HFFc6 (cell line): ENCODE measurements around the gene RLN1. TPM values are rescaled to one million over a fixed set of nuclear protein-coding genes. Genes with fewer than 3 reads are reported as not detected.

Experiments
- DNase-seq: peaks from one replicate; pipeline ENCODE4 v3.0.0-alpha.2; 2018
- H3K27ac Mint-ChIP-seq: 2 replicates; pipeline ENCODE4 v1.8.0; 2020; ENCODE audit warnings: mild to moderate bottlenecking, mixed read lengths
- H3K27me3 Mint-ChIP-seq: 2 replicates; pipeline ENCODE4 v1.8.0; 2021; ENCODE audit warnings: mild to moderate bottlenecking, moderate library complexity, mixed read lengths; ENCODE audit not compliant: insufficient read depth
- H3K36me3 Mint-ChIP-seq: 2 replicates; pipeline ENCODE4 v1.8.0; 2021; ENCODE audit warnings: low read depth, mixed read lengths
- H3K4me1 Mint-ChIP-seq: 2 replicates; pipeline ENCODE4 v1.8.0; 2020; ENCODE audit warnings: low read depth, mixed read lengths
- H3K4me3 Mint-ChIP-seq: 2 replicates; pipeline ENCODE4 v1.8.0; 2020; ENCODE audit warnings: mild to moderate bottlenecking, moderate library complexity, mixed read lengths
- H3K9me3 Mint-ChIP-seq: 2 replicates; pipeline ENCODE4 v1.8.0; 2020; ENCODE audit warnings: mild to moderate bottlenecking, mixed read lengths
- total RNA-seq, 6 experiments: library from RNA; stranded (reverse); fragmentation: NEBNext Ultra II Directional; extraction: Animal tissue kit (Norgen Biotek cat#: 25700); gene quantifications; 2 replicates in 1 of 6; 3 replicates in 5 of 6; pipeline ENCODE4 v1.2.3, GENCODE V29; 2021
- TF ChIP-seq, protein P1 (sequence below): fragments of 200-600 bp; sonication (generic); IDR thresholded peaks from 2 replicates; pipeline ENCODE4 v1.5.0; 2021; ENCODE audit warnings: antibody characterized with exemption, mild to moderate bottlenecking

RLN1 gene
- total RNA-seq, 6 experiments from 2014 or later, result not detected

DNA sequence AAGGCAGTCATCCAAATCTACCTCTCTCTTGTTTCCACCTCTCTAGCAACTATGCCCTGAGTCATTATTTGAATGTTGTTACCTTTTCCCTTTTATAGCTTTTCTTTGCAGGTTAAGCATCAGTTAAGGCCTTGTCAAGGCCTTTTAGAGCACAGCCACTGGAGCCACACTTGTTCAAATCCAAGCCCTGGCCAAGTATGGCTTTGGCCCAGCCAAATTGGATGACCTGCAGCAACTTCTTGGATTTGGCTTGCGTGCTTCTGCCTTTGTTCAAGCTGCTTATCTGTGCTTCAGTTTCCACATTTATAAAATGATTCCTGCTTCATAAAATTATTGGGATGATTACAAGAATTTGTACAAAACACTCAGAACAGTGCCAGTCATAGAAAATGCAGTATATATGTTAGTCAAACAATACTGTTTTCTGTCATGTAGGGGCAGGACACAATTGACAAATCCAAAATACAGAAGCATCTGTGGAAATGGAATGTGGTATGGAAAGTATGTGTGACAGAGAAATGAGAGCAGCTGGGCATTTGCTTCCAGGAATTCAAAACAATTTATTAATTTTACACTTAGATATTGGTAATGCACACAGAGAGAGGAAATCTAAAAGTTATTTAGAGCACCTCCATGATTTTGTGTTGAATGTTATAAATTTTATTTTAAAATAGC, 17.9 kb upstream of the RLN1 start:
- Mint-ChIP-seq H3K36me3 (no peaks in the 10 kb centered on the region; the same call in 1 of the 2 replicates), H3K9me3 (no peaks in the 10 kb centered on the region), H3K4me1 (peaks cover 7% of the 10 kb centered on the region; the same call in 1 of the 2 replicates), H3K27ac (no peak overlapping the region), H3K4me3 (no peak overlapping the region), H3K27me3 (peaks cover 2% of the 10 kb centered on the region; the same call in 1 of the 2 replicates)
- DNase-seq, result no peak
- TF ChIP-seq, protein P1, sequence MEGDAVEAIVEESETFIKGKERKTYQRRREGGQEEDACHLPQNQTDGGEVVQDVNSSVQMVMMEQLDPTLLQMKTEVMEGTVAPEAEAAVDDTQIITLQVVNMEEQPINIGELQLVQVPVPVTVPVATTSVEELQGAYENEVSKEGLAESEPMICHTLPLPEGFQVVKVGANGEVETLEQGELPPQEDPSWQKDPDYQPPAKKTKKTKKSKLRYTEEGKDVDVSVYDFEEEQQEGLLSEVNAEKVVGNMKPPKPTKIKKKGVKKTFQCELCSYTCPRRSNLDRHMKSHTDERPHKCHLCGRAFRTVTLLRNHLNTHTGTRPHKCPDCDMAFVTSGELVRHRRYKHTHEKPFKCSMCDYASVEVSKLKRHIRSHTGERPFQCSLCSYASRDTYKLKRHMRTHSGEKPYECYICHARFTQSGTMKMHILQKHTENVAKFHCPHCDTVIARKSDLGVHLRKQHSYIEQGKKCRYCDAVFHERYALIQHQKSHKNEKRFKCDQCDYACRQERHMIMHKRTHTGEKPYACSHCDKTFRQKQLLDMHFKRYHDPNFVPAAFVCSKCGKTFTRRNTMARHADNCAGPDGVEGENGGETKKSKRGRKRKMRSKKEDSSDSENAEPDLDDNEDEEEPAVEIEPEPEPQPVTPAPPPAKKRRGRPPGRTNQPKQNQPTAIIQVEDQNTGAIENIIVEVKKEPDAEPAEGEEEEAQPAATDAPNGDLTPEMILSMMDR, result no peak

DNA sequence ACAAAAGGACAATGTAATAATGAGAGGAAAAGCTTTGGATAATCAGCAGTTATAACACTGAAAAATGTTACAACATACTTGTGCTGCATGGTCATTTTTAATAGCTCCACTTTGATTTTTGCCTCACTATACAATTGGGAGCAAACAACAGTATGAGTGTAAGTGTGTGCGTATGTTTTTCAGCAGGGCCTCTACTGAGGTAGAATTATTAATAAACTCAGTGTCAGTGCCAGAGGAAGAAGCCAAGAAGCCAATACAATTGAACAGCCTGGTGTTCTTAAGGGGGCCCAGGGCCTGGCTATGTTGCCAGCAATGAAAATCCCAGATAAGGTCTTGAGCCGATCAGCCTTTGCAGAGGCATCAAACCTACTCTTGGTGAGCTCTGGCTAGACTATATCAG, 16.1 kb upstream of the RLN1 start:
- no peak for DNase-seq
- TF ChIP-seq, protein P1, result no peak
- no peaks in the 10 kb centered on the region; the same call in 1 of the 2 replicates for H3K36me3 Mint-ChIP-seq
- H3K9me3 Mint-ChIP-seq, result no peaks in the 10 kb centered on the region
- H3K27ac Mint-ChIP-seq, result no peak overlapping the region
- no peak overlapping the region for H3K4me3 Mint-ChIP-seq
- H3K27me3 Mint-ChIP-seq, result peaks cover 2% of the 10 kb centered on the region; the same call in 1 of the 2 replicates
- H3K4me1 Mint-ChIP-seq, result peaks cover 7% of the 10 kb centered on the region; the same call in 1 of the 2 replicates

DNA sequence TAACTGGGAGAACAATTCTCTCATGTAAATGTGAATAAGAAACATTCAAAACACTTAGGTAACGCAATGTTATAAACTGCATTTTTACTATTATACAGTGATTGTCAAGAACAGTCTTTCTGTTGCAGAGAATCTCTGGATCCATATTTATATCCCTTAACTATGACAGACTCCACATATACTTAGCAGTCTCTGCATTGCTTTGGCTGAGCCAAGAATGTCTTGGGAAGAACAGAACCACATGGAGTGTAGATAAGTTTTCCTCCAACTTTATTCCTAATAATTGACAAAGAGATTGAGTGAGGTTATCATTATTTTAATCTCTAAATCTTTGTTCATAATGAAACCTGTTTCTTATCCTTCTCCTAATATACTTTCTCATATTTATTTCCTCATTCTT, 15.6 kb upstream of the RLN1 start:
- TF ChIP-seq, protein P1, result no peak
- peaks cover 7% of the 10 kb centered on the region; the same call in 1 of the 2 replicates for H3K4me1 Mint-ChIP-seq
- H3K27me3 Mint-ChIP-seq, result peaks cover 2% of the 10 kb centered on the region; the same call in 1 of the 2 replicates
- no peak overlapping the region for H3K27ac Mint-ChIP-seq
- H3K9me3 Mint-ChIP-seq, result no peaks in the 10 kb centered on the region
- no peak overlapping the region for H3K4me3 Mint-ChIP-seq
- no peak for DNase-seq
- H3K36me3 Mint-ChIP-seq, result no peaks in the 10 kb centered on the region; the same call in 1 of the 2 replicates

DNA sequence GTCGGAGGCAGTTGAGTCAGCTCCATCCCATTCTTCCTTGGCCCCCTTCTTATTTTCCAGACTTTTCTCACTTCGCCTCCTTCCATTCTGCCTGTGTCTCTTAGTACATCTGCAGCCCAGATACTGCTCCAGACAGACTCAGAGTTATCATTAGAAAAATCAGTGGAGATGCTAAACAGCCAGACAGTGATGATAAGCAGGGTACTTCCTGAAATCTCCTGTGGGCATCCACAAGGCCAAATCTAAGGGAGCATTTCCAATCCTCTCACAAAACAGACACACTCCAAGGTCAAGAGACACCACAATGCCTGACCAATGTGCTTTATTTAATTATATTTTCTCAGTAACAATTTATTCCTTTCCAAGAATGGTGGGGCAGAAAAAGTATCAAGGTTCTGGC, 14.5 kb upstream of the RLN1 start:
- peaks cover 6% of the 10 kb centered on the region for H3K9me3 Mint-ChIP-seq
- H3K27ac Mint-ChIP-seq, result no peak overlapping the region
- H3K36me3 Mint-ChIP-seq, result peaks cover 5% of the 10 kb centered on the region
- peaks cover 7% of the 10 kb centered on the region; the same call in 1 of the 2 replicates for H3K4me1 Mint-ChIP-seq
- H3K27me3 Mint-ChIP-seq, result peaks cover 2% of the 10 kb centered on the region; the same call in 1 of the 2 replicates
- TF ChIP-seq, protein P1, result no peak
- no peak for DNase-seq
- no peak overlapping the region for H3K4me3 Mint-ChIP-seq

DNA sequence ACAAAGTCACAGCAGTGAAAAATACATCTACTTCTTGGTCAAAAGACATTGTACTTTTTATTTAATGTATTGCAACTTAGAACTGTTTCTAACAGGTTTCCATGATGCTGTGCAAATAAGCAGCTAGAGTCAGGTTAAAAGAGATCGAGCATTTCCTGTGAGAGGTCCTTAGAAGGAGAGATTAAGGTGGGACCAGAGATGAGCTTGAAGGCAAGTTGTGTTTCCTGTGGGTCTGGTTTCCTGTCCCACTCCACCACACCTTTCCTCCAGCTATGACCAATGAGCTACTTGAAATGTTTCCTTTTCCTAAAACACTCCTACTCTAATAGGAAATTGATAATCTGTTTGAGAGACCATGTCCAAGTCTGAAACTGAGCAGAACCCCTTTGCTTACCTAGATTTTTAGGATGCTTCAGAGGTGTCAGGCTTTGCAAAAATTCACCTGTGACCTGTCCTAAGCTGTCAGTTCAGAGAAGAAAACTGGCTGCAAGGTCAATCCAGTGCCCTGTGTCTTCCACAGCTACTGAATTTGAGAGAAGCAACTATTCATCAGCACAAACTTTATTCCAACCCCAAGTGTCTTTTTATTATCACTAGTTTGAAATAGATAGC, 13.1 kb upstream of the RLN1 start:
- H3K4me1 Mint-ChIP-seq, result peaks cover 7% of the 10 kb centered on the region; the same call in 1 of the 2 replicates
- H3K9me3 Mint-ChIP-seq, result peaks cover 6% of the 10 kb centered on the region
- DNase-seq, result no peak
- no peak overlapping the region for H3K4me3 Mint-ChIP-seq
- H3K27ac Mint-ChIP-seq, result no peak overlapping the region
- peaks cover 2% of the 10 kb centered on the region; the same call in 1 of the 2 replicates for H3K27me3 Mint-ChIP-seq
- TF ChIP-seq, protein P1, result no peak
- peaks cover 5% of the 10 kb centered on the region for H3K36me3 Mint-ChIP-seq
